D341Med (cell line): ENCODE results near the gene ASTN1.

Source experiments
- DNase-seq: peaks from one replicate; pipeline ENCODE4 v3.0.0; 2012; ENCODE audit warnings: low spot score

ASTN1 gene

GRCh38 chr1:177163844-177164379 lies 600 bp downstream of the ASTN1 start:
- DNase-seq, result no peak

GRCh38 chr1:177162243-177162642 lies 2.3 kb downstream of the ASTN1 start:
- DNase-seq, result no peak

DNA sequence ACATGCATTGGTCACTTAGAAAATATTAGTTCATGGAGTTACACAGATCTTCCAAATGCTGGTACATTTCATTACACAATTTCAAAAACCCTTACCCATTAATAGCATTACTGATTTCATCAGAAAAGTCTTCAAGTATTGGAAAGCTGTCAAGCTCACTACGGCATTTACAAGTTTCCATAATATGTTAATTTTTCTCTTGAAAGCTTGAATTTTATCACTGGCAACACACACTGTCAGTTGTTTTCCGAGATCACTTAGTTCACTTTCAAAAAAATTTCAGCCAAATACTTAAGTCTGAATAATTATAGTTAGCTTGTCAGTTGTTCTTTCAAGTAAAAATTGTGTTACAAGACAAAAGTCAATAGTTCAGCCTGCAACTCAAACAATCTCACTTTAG lies 18.0 kb downstream of the ASTN1 start:
- no peak for DNase-seq

DNA sequence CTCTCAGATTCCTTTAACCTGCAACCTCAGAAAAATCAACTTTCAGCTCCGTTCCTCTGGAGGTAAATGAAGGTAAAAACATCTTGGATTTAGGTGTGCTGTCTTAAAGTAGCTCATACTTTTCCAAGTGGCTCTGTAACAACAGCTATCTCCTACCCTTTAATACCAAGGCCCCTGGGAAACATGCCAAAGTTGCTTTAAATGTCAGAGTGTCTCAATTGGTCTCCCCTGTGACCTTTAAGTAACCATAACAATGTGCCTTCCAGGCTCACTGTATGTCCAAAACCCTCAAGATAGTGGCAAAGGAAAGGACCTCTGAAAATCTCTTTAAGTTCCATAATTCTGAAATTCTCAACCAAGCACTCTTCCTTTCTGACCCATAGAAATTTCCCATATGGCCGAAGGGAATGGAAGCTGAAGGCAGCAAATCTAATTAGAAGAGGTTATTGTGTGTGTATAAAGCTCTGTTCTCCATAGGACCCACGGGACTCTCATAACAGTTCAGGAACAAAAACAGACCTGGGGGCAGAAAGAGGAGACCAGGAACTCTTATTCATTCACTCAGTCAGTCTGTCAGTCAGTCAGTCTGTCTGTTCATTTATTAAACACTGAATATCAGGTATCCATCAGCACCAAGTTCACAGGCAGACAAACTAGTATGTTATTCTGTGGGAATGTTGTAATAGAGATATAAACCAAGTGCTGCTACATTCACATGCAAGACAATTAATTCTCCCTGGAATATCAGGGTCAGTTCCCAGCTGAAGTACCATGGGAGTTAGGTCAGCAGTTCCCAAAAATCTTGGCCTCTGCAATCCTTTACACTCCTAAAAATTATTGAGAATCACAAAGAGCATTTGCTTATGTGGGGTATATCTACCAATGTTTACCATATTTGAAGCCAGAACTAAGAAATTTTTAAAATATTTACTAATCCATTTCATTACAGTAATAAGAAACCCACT lies 19.1 kb downstream of the ASTN1 start:
- DNase-seq, result no peak

- no peak for DNase-seq
These were observed 21.7 kb downstream of the ASTN1 start for GRCh38 chr1:177142791-177143271.

- no peak for DNase-seq
These were observed 22.5 kb downstream of the ASTN1 start for GRCh38 chr1:177142010-177142409.

DNA sequence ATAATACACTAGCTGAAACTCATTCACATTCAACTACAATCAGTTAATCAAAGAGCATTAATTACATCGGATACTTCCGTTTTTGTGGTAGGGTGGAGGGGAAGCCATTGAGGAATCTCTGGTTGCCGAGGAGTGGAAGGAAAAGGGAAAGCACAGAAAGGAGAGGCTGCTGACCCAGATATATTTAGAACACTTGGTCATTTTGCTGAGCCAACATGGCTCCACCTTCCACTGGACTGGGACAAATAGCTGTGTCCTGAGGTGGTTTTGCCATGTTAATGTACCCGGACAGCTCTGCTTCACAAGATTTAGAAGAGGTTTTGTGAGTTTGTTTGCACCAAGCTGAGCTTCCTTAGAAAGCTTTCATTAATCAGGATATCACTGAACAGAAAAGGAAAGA lies 26.2 kb downstream of the ASTN1 start:
- no peak for DNase-seq

DNA sequence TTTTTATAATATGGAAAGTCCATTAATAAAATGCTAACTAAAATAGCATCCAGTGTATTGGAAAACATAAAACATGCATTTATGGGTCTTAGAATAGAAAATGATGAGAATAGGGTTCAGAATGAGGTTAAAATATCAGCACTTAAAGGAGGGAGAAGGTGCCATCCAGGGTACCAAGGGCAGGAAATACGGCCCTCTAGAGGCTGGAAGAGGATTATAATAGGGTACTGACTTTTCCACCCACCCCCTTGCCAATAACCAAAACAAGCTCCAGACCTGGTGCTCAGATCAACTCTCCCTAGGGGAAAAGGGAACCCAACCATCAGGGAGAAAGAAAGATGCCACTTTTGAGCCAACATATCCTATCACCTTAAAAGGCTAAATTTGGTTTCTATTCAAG lies 26.7 kb downstream of the ASTN1 start:
- no peak for DNase-seq

DNA sequence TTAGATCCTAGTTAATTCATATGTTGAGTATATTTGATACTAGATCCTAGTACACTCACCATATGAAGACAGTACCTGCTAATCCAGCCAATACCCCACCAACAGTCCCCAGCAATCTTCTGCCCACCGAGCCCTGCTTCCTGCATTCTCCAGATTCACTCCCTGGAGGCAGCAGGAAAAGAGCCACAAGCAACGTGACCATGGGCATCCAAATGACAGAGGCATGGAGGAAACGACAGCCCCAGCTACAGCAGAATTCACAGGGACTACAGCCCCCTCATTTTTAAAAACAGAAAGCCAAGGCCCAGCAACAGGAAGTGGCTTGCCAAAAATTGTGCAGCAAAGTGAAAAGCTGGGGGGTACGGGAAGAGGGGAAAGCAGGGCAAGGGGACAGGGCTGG lies 29.3 kb downstream of the ASTN1 start:
- no peak for DNase-seq

DNA sequence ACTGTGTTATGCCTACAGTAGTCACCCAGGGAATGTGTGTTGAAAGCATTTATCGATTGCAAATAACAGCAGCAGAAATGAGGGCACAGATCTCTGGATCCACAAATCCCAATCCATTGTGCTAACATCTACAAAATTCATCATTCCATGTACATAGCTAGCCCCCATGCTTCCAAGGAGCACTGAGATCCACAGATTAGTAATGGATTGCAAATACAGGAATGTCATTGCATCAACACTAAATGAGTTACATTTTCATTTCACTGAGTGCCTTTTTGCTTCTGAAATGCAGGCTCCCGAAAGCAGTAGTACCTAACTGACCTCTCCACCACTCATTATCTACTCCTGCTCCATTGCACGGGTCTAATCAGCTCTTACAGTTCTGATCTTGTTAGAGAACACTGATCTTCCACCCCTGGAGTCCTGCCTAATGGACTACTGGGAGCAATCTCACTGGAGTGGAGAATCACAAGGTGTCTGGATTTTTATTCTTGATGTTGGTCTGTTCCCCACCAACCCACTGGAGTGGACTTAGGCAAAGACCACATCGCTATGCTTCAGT lies 30.5 kb downstream of the ASTN1 start:
- no peak for DNase-seq

GRCh38 chr1:177132141-177132540 lies 32.4 kb downstream of the ASTN1 start:
- DNase-seq, result no peak

DNA sequence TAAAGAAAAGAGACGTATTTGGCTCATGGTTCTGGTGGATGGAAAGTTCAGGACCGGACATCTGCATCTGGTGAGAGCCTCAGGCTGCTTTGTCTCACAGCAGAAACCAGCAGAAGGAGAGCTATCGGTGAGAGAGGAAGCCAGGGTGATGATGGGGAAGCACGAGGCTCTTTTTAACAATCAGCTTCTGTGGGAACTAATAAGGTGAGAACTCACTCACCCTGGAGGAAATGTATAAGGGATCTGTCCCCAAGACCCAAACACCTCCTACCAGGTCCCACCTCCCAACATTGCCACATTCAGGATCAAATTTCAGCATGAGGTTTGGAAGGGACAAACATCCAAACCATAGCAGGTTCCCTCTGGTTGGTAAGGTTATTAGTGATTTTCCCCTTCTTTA lies 32.8 kb downstream of the ASTN1 start:
- no peak for DNase-seq

GRCh38 chr1:177130451-177130945 lies 34.0 kb downstream of the ASTN1 start:
- no peak for DNase-seq

- DNase-seq, result no peak
These were observed 35.7 kb downstream of the ASTN1 start for GRCh38 chr1:177128665-177129281.

- DNase-seq, result no peak
These were observed 38.2 kb downstream of the ASTN1 start for GRCh38 chr1:177126267-177126666.

DNA sequence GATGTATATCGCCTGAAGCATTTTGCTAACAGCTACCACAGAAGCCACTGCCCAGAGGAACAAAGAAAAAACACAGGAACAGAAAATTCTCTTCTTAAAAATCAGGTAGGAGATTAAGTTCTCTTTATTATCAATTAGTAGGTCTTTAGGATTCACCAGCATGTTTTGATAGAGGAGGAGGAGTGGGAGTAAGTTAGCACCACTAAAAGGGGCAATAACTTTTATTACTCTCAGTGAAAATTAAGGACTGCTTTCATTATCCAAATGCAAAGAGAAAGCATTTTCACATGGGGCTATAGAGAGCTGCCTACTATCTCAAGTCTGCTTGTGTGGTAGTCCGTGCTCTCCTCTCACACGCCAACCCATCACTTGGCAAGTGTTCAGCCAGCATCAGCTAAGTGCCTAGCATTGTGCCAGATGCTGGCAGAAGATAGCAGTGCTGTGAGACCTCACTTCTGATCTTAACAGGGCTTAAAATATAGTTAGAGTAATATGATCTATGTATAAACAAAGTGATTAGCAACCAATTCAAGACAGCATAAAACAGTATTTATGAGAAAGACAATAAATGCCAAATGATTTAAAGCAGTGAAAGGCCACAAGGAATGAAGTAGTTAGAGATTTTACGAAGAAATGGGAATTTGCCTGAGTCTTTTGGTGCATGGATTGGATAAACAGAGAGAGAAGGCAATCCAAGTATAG lies 39.8 kb downstream of the ASTN1 start:
- no peak for DNase-seq

DNA sequence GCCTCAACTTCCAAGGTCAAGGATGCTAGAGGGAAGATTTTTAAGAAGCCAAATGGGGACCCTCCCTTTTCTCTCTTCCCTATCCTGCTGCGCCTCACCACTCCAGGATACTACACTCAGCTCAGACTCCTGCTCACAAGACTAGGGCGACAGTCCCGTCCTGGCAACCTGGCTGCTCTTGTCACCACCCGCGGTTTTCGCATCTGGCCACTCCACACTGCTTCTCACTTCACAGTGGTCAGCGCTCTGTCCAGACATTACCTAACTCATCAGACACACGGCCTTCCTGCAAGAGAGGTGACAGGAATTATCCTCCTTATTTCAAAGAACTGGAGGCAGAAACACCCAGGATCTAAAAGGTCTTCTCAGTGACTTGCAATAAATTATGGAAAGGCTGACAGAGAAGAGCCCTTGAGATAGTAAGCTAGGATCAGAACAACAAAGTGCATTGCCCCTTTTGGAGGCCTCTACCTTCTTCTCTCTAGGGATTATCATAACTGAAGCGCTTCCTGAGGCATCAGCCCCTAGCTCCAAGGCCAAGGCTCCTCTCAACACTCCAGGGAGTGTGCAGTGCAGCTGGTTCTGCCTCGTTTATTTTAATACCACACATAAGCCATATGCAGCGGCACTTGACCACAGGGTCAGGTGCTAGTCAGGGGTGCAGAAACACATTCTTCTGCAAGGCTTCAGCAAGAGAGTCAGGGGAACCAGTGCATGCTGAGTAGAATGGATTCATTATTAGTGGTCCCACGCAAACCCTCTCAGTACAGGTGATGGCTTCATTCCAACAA lies 41.9 kb downstream of the ASTN1 start:
- no peak for DNase-seq

GRCh38 chr1:177119311-177119710 lies 45.2 kb downstream of the ASTN1 start:
- DNase-seq, result no peak

DNA sequence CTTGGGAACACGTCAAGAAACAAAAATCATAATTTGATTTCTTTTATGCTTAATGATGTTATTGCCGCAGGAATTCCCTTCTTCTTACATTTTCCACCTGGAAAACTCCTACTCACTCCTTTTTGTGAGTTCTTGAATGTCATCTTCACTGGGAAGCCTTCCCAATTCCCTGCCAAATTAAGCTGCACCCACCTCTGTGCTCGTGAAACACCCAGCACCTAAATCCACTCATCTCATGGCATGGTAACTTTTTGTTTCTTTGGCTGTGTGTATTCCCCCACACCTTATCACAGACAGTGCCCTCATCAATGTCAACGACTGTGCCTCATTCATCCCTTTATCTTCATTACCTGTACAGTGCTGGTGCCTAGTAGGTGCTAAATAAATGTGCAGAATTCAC lies 45.6 kb downstream of the ASTN1 start:
- no peak for DNase-seq

GRCh38 chr1:177116941-177117340 lies 47.6 kb downstream of the ASTN1 start:
- DNase-seq, result no peak
